ENCODE results near the gene OVCH1.

DNA sequence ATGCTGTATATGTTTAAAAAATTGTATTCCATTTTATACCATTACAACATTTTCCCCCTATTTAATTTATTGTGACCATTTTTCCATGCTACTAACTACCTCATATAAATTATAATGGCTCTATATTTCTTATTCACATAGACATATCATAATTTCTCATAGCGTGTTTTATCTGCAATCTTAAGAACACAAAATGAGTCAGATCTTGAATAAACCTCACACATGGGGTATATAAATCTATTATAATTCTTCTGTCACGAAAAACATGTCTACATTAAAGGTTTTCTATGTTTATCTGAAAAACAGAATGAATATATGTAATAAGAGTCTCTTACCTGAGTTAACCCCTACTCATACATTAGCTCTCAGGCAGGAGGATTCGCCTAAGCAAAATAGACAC is 66.0 kb downstream of the OVCH1 start:
- TF ChIP-seq EZH2 (IDR thresholded peaks at IDR 0.05) (no peak), POLR2AphosphoS5 (IDR thresholded peaks at IDR 0.05; ENCODE audit: borderline replicate concordance, low read depth, low read length) (no peak)
